Measurements from ENCODE around the gene MGAT3. TPM values are rescaled to one million over a fixed set of nuclear protein-coding genes. Genes with fewer than 3 reads are reported as not detected.

The MGAT3 gene
- total RNA-seq, 2 experiments from 2014 or later: 0.18 to 0.23 TPM

DNA sequence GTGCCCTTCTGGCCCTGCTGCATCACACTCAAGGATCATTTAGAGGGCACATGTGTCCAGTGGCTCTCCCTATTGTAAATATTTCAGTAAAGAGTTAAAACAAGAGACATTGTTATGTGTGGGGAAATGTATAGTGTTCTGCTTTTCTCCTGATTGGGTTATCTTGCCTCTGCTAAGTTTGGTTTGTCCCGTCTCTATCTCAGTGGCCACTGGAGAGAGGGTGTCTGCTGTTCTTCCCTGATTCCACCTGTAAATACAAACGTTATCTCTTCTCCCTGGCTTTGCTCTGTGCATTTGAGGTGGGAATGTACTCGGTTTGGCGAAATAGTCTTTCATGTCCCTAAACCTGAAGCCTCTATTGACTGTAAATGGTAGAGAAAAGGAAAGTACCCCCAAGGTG is 51.6 kb downstream of the MGAT3 start:
- DNase-seq (no peak), ATAC-seq (no peak)
- H3K27me3 Mint-ChIP-seq: no peaks in the 10 kb centered on the region
- intact Hi-C loops (cut with DNase I, micrococcal nuclease): no loop called here
- H3K4me1 Mint-ChIP-seq: peaks cover 36% of the 10 kb centered on the region
- POLR2A ChIA-PET: no interaction called here
- no peak overlapping the region for H3K4me3 Mint-ChIP-seq
- H3K9me3 Mint-ChIP-seq (ENCODE audit: low read depth): no peaks in the 10 kb centered on the region
- CTCF ChIA-PET: interaction anchor here (0.6 kb wide), 1 partner anchor 408 kb away, joined by 3 read pairs; no protein-coding TSS in a partner anchor
- no peak overlapping the region for H3K27ac Mint-ChIP-seq
- peaks cover 71% of the 10 kb centered on the region for H3K36me3 Mint-ChIP-seq (ENCODE audit: low read depth)

- no peak overlapping the region for H3K27ac Mint-ChIP-seq
- CTCF ChIA-PET: interaction anchor here (1.0 to 1.1 kb wide), 3 partner anchors 16 to 36 kb away, joined by 3 to 4 read pairs (median 4); no protein-coding TSS in a partner anchor
Observed at GRCh38 chr22:39510529-39511149, 53.8 kb downstream of the MGAT3 start.

GRCh38 chr22:39511226-39511625 is 54.4 kb downstream of the MGAT3 start:
- peaks cover 38% of the 10 kb centered on the region for H3K4me1 Mint-ChIP-seq
- no peaks in the 10 kb centered on the region for H3K27me3 Mint-ChIP-seq
- ChIA-PET POLR2A (no interaction called here), CTCF (interaction anchor here (1.0 kb wide), 1 partner anchor 18 kb away, joined by 4 read pairs; no protein-coding TSS in a partner anchor)
- H3K4me3 Mint-ChIP-seq: no peak overlapping the region
- H3K27ac Mint-ChIP-seq: no peak overlapping the region
- no peak for DNase-seq
- no peak for ATAC-seq
- no peaks in the 10 kb centered on the region for H3K9me3 Mint-ChIP-seq (ENCODE audit: low read depth)
- H3K36me3 Mint-ChIP-seq (ENCODE audit: low read depth): peaks cover 77% of the 10 kb centered on the region
- intact Hi-C loops (cut with DNase I, micrococcal nuclease): loop anchor here in 1 of 2 experiments (10.0 kb wide), 1 partner anchor 106 kb away; no protein-coding TSS in a partner anchor

More at GRCh38 chr22:39510529-39511149, 53.8 kb downstream of the MGAT3 start:
- intact Hi-C loops (cut with DNase I, micrococcal nuclease): loop anchor here in 1 of 2 experiments (10.0 kb wide), 1 partner anchor 106 kb away; no protein-coding TSS in a partner anchor
- H3K27me3 Mint-ChIP-seq: no peaks in the 10 kb centered on the region
- no peaks in the 10 kb centered on the region for H3K9me3 Mint-ChIP-seq (ENCODE audit: low read depth)
- DNase-seq (no peak), ATAC-seq (no peak)
- H3K4me1 Mint-ChIP-seq: peaks cover 35% of the 10 kb centered on the region
- H3K36me3 Mint-ChIP-seq (ENCODE audit: low read depth): peaks cover 77% of the 10 kb centered on the region
- POLR2A ChIA-PET: interaction anchor here (0.7 kb wide), 1 partner anchor 563 kb away, joined by 3 read pairs; no protein-coding TSS in a partner anchor
- H3K4me3 Mint-ChIP-seq: no peak overlapping the region

- peaks cover 37% of the 10 kb centered on the region for H3K4me1 Mint-ChIP-seq
- DNase-seq (no peak), ATAC-seq (no peak)
- ChIA-PET CTCF (interaction anchor here (0.7 to 1.8 kb wide), 5 partner anchors 15 to 278 kb away, joined by 3 to 6 read pairs (median 4); no protein-coding TSS in a partner anchor), POLR2A (interaction anchor here (0.6 kb wide), 1 partner anchor 426 kb away, joined by 3 read pairs; no protein-coding TSS in a partner anchor)
- H3K36me3 Mint-ChIP-seq (ENCODE audit: low read depth): peaks cover 70% of the 10 kb centered on the region
- intact Hi-C loops (cut with DNase I, micrococcal nuclease): loop anchor here in 1 of 2 experiments (10.0 kb wide), 1 partner anchor 107 kb away; no protein-coding TSS in a partner anchor
- H3K9me3 Mint-ChIP-seq (ENCODE audit: low read depth): no peaks in the 10 kb centered on the region
- no peaks in the 10 kb centered on the region for H3K27me3 Mint-ChIP-seq
- no peak overlapping the region for H3K4me3 Mint-ChIP-seq
- H3K27ac Mint-ChIP-seq: no peak overlapping the region
Observed at GRCh38 chr22:39512026-39512425, 55.2 kb downstream of the MGAT3 start.

- ATAC-seq: no peak
- ChIA-PET POLR2A (no interaction called here), CTCF (interaction anchor here (1.1 to 5.5 kb wide), 8 partner anchors 10 to 170 kb away, joined by 4 to 27 read pairs (median 8); partner anchors contain the start of gene MIEF1)
- H3K9me3 Mint-ChIP-seq (ENCODE audit: low read depth): no peaks in the 10 kb centered on the region
- no peak overlapping the region for H3K4me3 Mint-ChIP-seq
- peaks cover 64% of the 10 kb centered on the region for H3K36me3 Mint-ChIP-seq (ENCODE audit: low read depth)
- peaks cover 44% of the 10 kb centered on the region for H3K4me1 Mint-ChIP-seq
- no peaks in the 10 kb centered on the region for H3K27me3 Mint-ChIP-seq
- H3K27ac Mint-ChIP-seq: no peak overlapping the region
- intact Hi-C loops (cut with DNase I, micrococcal nuclease): loop anchor here in 1 of 2 experiments (10.0 kb wide), 1 partner anchor 109 kb away; no protein-coding TSS in a partner anchor
- no peak for DNase-seq
Observed at GRCh38 chr22:39513791-39514190, 57.0 kb downstream of the MGAT3 start.

DNA sequence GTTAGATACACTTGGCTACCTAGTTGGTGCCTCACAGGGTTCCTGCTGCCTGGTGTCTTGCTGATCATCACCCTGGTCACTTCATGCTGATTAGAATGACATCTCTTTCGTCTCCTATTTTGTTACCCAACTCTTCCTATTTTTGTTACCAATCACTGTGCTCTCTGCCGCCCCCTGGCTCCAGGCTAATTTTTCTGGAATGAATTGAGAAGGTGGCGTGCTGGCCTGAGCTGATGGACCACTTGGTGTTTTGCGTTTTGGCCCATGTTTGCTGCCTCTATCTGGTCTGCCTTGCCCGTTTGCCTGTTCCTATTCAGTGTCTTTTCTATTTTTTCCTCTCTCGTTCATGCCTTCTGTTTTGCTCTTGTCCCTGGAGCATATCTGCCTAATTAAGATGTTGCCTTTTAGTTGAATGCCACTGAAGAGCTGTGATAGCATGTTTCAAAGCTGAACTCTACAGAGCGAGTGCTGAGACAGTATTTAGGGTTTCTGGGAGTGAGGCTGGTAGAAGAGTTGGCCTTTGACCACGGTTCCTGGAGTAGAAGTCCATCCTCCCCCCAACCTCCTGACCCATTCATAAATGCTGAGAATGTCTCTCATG is 57.7 kb downstream of the MGAT3 start:
- intact Hi-C loops (cut with DNase I, micrococcal nuclease): loop anchor here in 1 of 2 experiments (10.0 kb wide), 1 partner anchor 110 kb away; no protein-coding TSS in a partner anchor
- CTCF ChIA-PET: interaction anchor here (0.6 to 5.5 kb wide), 15 partner anchors 11 to 1268 kb away, joined by 3 to 27 read pairs (median 5); partner anchors contain the start of gene MIEF1

DNA sequence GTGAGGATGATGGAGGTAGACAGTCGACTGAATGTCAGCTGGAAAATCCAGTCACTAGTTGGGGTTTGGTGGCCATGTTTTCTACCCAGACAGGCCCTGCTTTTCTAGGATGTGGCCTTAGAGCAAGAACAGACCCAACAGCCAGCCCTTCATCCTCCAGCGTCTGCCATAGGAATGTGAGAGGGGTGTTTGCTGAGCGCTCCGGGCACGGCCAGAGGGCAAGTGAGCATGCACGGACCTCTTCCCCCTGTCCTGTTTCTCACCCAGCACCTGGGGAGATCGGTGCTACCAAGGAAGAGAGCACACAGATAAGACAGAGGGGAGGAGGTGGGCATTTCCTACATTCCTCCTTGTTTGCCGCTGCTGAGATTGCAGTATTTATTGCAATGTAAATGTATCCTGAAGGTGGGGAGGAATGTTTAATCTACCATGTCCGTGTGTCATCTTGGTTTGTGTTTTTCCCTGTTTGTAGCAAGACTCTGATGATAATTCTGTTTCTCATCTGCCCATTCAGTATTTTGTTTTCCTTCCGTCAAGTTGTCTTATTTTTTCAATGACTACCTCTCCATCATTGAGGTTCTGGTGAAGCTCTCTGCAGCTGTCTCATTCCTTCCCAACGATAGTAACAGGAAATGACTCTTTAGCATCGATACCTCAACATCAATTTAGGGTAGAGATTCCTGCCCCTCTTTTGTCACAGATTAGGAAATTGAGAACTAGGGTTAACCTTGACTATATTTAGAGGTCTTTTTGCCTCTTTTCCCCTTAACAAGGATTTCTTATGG is 58.6 kb downstream of the MGAT3 start:
- ATAC-seq (no peak), DNase-seq (no peak)
- Mint-ChIP-seq H3K4me1 (peaks cover 44% of the 10 kb centered on the region), H3K36me3 (ENCODE audit: low read depth) (peaks cover 55% of the 10 kb centered on the region), H3K9me3 (ENCODE audit: low read depth) (no peaks in the 10 kb centered on the region), H3K4me3 (no peak overlapping the region), H3K27me3 (no peaks in the 10 kb centered on the region), H3K27ac (peak overlapping the region; percentile 93)
- ChIA-PET CTCF (interaction anchor here (0.6 to 5.5 kb wide), 14 partner anchors 8 to 1269 kb away, joined by 3 to 42 read pairs (median 5); no protein-coding TSS in a partner anchor), POLR2A (interaction anchor here (0.6 to 1.8 kb wide), 8 partner anchors 9 to 196 kb away, joined by 3 to 6 read pairs (median 5); partner anchors contain the start of genes MIEF1 and RPL3)
- intact Hi-C loops (cut with DNase I, micrococcal nuclease): loop anchor here in 1 of 2 experiments (10.0 kb wide), 1 partner anchor 111 kb away; no protein-coding TSS in a partner anchor

More for the DNA sequence above, 57.7 kb downstream of the MGAT3 start:
- H3K4me1 Mint-ChIP-seq: peaks cover 47% of the 10 kb centered on the region
- peak overlapping the region; percentile 38 for H3K27ac Mint-ChIP-seq
- no peak overlapping the region for H3K4me3 Mint-ChIP-seq
- H3K36me3 Mint-ChIP-seq (ENCODE audit: low read depth): peaks cover 59% of the 10 kb centered on the region
- DNase-seq (peak; percentile 72), ATAC-seq (no peak)
- POLR2A ChIA-PET: interaction anchor here (1.8 kb wide), 1 partner anchor 10 kb away, joined by 5 read pairs; no protein-coding TSS in a partner anchor
- no peaks in the 10 kb centered on the region for H3K9me3 Mint-ChIP-seq (ENCODE audit: low read depth)
- no peaks in the 10 kb centered on the region for H3K27me3 Mint-ChIP-seq

DNA sequence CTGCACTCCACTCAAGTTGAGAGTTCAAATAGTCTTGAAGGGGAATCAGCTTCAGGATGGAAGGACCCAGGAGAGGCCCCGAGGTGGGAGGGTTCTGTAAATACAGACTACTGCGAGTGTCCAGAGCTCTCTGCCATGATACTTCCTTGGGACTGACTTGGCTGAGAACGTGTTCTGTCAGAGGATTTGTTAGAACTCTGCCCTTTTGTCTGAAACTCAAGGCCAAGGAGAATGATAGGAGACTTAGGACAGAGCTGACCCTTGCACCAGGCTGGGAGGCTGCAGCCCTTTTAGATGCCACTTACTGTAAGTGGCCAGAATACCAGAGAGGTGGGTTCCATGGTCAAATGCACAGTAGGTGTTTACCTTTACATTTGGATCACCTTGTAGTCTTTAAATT is 60.7 kb downstream of the MGAT3 start:
- H3K36me3 Mint-ChIP-seq (ENCODE audit: low read depth): peaks cover 58% of the 10 kb centered on the region
- H3K27ac Mint-ChIP-seq: no peak overlapping the region
- ChIA-PET CTCF (interaction anchor here (0.7 to 5.5 kb wide), 8 partner anchors 12 to 198 kb away, joined by 3 to 42 read pairs (median 8); partner anchors contain the start of genes MIEF1 and RPL3), POLR2A (interaction anchor here (0.9 to 1.2 kb wide), 4 partner anchors 13 to 526 kb away, joined by 3 to 8 read pairs (median 4); partner anchors contain the start of genes MIEF1 and RPL3)
- intact Hi-C loops (cut with DNase I, micrococcal nuclease): loop anchor here in 1 of 2 experiments (10.0 kb wide), 1 partner anchor 113 kb away; no protein-coding TSS in a partner anchor
- DNase-seq (no peak), ATAC-seq (no peak)
- no peaks in the 10 kb centered on the region for H3K27me3 Mint-ChIP-seq
- no peak overlapping the region for H3K4me3 Mint-ChIP-seq
- peaks cover 54% of the 10 kb centered on the region for H3K4me1 Mint-ChIP-seq
- H3K9me3 Mint-ChIP-seq (ENCODE audit: low read depth): no peaks in the 10 kb centered on the region

DNA sequence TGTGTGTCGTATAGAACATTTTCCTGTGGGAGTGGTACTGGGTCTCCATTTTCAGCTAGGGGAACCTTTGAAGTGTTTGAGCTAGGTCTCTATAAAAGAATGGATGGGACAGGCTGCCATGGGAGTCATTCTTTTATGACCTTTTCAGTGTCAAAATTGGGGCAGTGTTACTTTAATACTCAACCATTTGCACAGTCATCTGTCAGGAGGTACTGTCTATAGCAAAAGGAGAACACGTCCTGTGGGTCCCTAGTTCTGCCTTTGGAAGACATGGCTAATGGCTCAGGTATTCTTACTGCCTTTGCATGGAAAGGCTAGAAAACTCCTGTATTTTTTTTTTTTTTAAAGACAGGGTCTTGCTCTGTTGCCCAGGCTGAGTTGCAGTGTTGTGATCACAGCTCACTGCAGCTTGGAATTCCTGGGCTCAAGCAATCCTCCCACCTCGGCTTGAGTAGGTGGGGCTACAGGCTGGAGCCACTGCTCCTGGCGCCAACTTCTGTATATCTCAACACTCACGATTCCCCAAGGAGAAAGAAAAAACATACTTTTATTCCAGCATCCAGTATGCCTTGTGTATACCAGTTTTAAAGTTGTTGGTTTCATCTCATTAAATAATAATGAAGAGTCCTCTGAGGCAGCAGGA is 61.5 kb downstream of the MGAT3 start:
- Mint-ChIP-seq H3K4me1 (peaks cover 62% of the 10 kb centered on the region), H3K4me3 (peak overlapping the region; percentile 86), H3K36me3 (ENCODE audit: low read depth) (peaks cover 60% of the 10 kb centered on the region), H3K9me3 (ENCODE audit: low read depth) (no peaks in the 10 kb centered on the region), H3K27me3 (no peaks in the 10 kb centered on the region), H3K27ac (peak overlapping the region; percentile 99)
- ChIA-PET CTCF (interaction anchor here (0.7 to 5.5 kb wide), 6 partner anchors 11 to 199 kb away, joined by 3 to 42 read pairs (median 8); partner anchors contain the start of genes MIEF1 and RPL3), POLR2A (interaction anchor here (0.6 to 1.2 kb wide), 6 partner anchors 12 to 837 kb away, joined by 3 to 8 read pairs (median 4); partner anchors contain the start of genes MIEF1 and RPL3)
- intact Hi-C loops (cut with DNase I, micrococcal nuclease): loop anchor here in 1 of 2 experiments (2.0 to 10.0 kb wide), 2 partner anchors 15 to 113 kb away; partner anchors contain the start of gene MIEF1
- no peak for ATAC-seq
- no peak for DNase-seq
